Gastrocnemius medialis (tissue), 4 donors: ENCODE data around the gene MLLT11. TPM values are rescaled to one million over a fixed set of nuclear protein-coding genes. Genes with fewer than 3 reads are reported as not detected.

Source experiments
- ATAC-seq, 2 donors: fragments of 150-250 bp; one replicate each; pipeline ENCODE4 v1.9.1; 2016
- DNase-seq, 2 donors: peaks; one replicate each; pipeline ENCODE4 v3.0.0-alpha.2; 2019
- H3K27ac ChIP-seq, 4 donors: fragments of 200-600 bp; sonication (generic); 1 replicate in 1 of 4; 2 replicates in 3 of 4; pipeline ENCODE4 v1.5.1; 2016 to 2018; ENCODE audit warnings: mild to moderate bottlenecking in 2 of 4, moderate library complexity in 1 of 4
- H3K27me3 ChIP-seq, 3 donors: fragments of 200-600 bp; sonication (generic) in 2 of 3; 1 replicate in 1 of 3; 2 replicates in 2 of 3; pipeline versions ENCODE4 v1.5.1 to v1.6.0; 2016 to 2019; ENCODE audit warnings: mild to moderate bottlenecking in 1 of 3, moderate library complexity in 1 of 3
- H3K36me3 ChIP-seq, 2 donors: fragments of 200-600 bp; sonication (generic) in 1 of 2; one replicate each; pipeline ENCODE4 v1.5.1; 2017 to 2018
- H3K4me1 ChIP-seq, 2 donors: fragments of 200-600 bp; sonication (generic) in 1 of 2; one replicate each; pipeline ENCODE4 v1.5.1; 2016 to 2017; ENCODE audit warnings: mild to moderate bottlenecking in 2 of 2
- H3K4me3 ChIP-seq, 4 donors: fragments of 200-600 bp; sonication (generic) in 3 of 4; 1 replicate in 1 of 4; 2 replicates in 3 of 4; pipeline ENCODE4 v1.5.1; 2016 to 2019; ENCODE audit warnings: mild to moderate bottlenecking in 2 of 4
- H3K9me3 ChIP-seq, 3 donors: fragments of 200-600 bp; sonication (generic) in 2 of 3; 1 replicate in 1 of 3; 2 replicates in 2 of 3; pipeline ENCODE4 v1.5.1; 2016 to 2019
- POLR2A ChIP-seq, 2 donors: fragments of 450-650 bp; IDR thresholded peaks; one replicate each; pipeline ENCODE4 v1.6.1; 2017; ENCODE audit warnings: antibody characterized with exemption in 2 of 2, mild to moderate bottlenecking in 2 of 2, moderate library complexity in 2 of 2
- in situ Hi-C, 4 donors: fragments of 200-750 bp; cut with MboI; loops; one replicate each; pipeline versions ENCODE4 v1.15.0 to v1.8.0; 2017; ENCODE audit warnings: low sequenced_read_pairs in 4 of 4
- intact Hi-C: fragments of 100-400 bp; cut with DNase I; formaldehyde crosslinking; loops from one replicate; pipeline ENCODE4 v1.15.1; 2023; ENCODE audit warnings: low total_unique reads
- total RNA-seq, 4 donors: library from RNA; depleted of rRNA; stranded (reverse); fragments of >200 nt; gene quantifications; one replicate each; pipeline versions ENCODE4 v1.1.0 to v1.2.3, GENCODE V29; 2016
- TF ChIP-seq, protein P1 (sequence below), 5 experiments: fragments of 450-650 bp in 3 of 5; fragments of 200-600 bp in 2 of 5; sonication (generic) in 2 of 5; IDR thresholded peaks in 4 of 5; conservative IDR thresholded peaks in 1 of 5; 1 replicate in 4 of 5; 2 replicates in 1 of 5; pipeline ENCODE4 v1.5.1; 2016 to 2019; ENCODE audit warnings: antibody characterized with exemption in 5 of 5, mild to moderate bottlenecking in 3 of 5, moderate library complexity in 3 of 5

The MLLT11 gene
- total RNA-seq, 4 donors from 2014 or later, result 1.5 to 9.2 (median 5.4) TPM

DNA sequence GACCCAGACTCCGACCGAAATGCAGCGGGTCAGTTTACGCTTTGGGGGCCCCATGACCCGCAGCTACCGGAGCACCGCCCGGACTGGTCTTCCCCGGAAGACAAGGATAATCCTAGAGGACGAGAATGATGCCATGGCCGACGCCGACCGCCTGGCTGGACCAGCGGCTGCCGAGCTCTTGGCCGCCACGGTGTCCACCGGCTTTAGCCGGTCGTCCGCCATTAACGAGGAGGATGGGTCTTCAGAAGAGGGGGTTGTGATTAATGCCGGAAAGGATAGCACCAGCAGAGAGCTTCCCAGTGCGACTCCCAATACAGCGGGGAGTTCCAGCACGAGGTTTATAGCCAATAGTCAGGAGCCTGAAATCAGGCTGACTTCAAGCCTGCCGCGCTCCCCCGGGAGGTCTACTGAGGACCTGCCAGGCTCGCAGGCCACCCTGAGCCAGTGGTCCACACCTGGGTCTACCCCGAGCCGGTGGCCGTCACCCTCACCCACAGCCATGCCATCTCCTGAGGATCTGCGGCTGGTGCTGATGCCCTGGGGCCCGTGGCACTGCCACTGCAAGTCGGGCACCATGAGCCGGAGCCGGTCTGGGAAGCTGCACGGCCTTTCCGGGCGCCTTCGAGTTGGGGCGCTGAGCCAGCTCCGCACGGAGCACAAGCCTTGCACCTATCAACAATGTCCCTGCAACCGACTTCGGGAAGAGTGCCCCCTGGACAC lies 12.1 kb upstream of the MLLT11 start:
- in situ Hi-C loops, result no loop called here
- Histone ChIP-seq H3K4me1 (peaks cover 6 to 17% of the 10 kb centered on the region in 2 donors), H3K36me3 (peaks cover 0 to 17% of the 10 kb centered on the region in 2 donors), H3K27me3 (no peaks in the 10 kb centered on the region), H3K4me3 (peak overlapping the region; percentile 68 to 92 (median 78)), H3K27ac (peak overlapping the region; percentile 85 to 95 (median 92)), H3K9me3 (no peaks in the 10 kb centered on the region)
- DNase-seq, result peak; percentile 58 to 74
- peak; percentile 83 to 87 for ATAC-seq
- TF ChIP-seq, protein P1, sequence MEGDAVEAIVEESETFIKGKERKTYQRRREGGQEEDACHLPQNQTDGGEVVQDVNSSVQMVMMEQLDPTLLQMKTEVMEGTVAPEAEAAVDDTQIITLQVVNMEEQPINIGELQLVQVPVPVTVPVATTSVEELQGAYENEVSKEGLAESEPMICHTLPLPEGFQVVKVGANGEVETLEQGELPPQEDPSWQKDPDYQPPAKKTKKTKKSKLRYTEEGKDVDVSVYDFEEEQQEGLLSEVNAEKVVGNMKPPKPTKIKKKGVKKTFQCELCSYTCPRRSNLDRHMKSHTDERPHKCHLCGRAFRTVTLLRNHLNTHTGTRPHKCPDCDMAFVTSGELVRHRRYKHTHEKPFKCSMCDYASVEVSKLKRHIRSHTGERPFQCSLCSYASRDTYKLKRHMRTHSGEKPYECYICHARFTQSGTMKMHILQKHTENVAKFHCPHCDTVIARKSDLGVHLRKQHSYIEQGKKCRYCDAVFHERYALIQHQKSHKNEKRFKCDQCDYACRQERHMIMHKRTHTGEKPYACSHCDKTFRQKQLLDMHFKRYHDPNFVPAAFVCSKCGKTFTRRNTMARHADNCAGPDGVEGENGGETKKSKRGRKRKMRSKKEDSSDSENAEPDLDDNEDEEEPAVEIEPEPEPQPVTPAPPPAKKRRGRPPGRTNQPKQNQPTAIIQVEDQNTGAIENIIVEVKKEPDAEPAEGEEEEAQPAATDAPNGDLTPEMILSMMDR (IDR thresholded peaks at IDR 0.05 in 4 of 5, conservative IDR thresholded peaks at IDR 0.05 in 1 of 5), result peak in 3 of 5 experiments; percentile 56 to 66 (median 59)
- TF ChIP-seq POLR2A (IDR thresholded peaks at IDR 0.05), result no peak
- intact Hi-C loops, result loop anchor here (1.0 kb wide), 1 partner anchor 24 kb away; no protein-coding TSS in a partner anchor

DNA sequence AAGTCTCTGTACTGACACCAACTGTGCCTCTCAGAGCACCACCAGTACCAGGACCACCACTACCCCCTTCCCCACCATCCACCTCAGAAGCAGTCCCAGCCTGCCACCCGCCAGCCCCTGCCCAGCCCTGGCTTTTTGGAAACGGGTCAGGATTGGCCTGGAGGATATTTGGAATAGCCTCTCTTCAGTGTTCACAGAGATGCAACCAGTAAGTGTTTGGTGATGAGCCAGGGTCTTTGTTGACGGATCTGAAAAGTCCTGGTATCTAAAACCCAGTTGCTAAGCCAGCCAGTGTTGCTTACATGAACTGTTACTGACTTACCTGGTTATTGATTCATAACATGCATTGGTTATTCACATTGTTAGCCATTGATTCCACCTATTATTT lies 11.6 kb upstream of the MLLT11 start:
- ATAC-seq, result peak in 1 of 2 donors; percentile 2
- in situ Hi-C loops, result no loop called here
- H3K27me3 ChIP-seq, result no peaks in the 10 kb centered on the region
- TF ChIP-seq, protein P1 (IDR thresholded peaks at IDR 0.05 in 4 of 5, conservative IDR thresholded peaks at IDR 0.05 in 1 of 5), result peak in 2 of 5 experiments; percentile 52 to 59
- no peak for TF ChIP-seq POLR2A (IDR thresholded peaks at IDR 0.05)
- peaks cover 0 to 22% of the 10 kb centered on the region in 2 donors for H3K36me3 ChIP-seq
- DNase-seq, result no peak
- H3K27ac ChIP-seq, result peak overlapping the region; percentile 85 to 95 (median 92)
- H3K9me3 ChIP-seq, result no peaks in the 10 kb centered on the region
- H3K4me3 ChIP-seq, result peak overlapping the region; percentile 68 to 92 (median 78)
- H3K4me1 ChIP-seq, result peaks cover 6 to 17% of the 10 kb centered on the region in 2 donors
- intact Hi-C loops, result loop anchor here (1.0 kb wide), 1 partner anchor 24 kb away; no protein-coding TSS in a partner anchor

DNA sequence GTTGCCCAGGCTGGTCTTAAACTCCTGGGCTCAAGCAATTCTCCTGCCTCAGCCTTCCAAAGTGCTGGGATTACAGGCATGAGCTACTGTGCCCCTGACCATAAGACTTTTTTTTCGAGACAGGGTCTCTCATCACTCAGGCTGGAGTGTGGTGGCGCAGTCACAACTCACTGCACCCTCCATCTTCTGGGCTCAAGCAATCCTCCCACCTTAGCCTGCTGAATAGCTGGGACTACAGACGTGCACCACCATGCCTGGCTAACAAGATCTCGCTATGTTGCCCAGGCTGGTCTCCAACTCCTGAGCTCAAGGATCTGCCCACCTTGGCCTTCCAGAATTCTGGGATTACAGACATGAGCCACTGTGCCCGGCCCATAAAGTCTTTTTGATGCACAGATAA lies 10.7 kb upstream of the MLLT11 start:
- intact Hi-C loops (no loop called here), in situ Hi-C loops (no loop called here)
- Histone ChIP-seq H3K4me3 (no peak overlapping the region), H3K4me1 (peaks cover 6 to 17% of the 10 kb centered on the region in 2 donors), H3K36me3 (peaks cover 0 to 31% of the 10 kb centered on the region in 2 donors), H3K27ac (peak overlapping the region in 3 of 4 donors; percentile 10 to 94 (median 91)), H3K9me3 (no peaks in the 10 kb centered on the region), H3K27me3 (no peaks in the 10 kb centered on the region)
- no peak for TF ChIP-seq POLR2A (IDR thresholded peaks at IDR 0.05)
- TF ChIP-seq, protein P1 (IDR thresholded peaks at IDR 0.05 in 4 of 5, conservative IDR thresholded peaks at IDR 0.05 in 1 of 5), result no peak
- ATAC-seq (no peak), DNase-seq (no peak)

DNA sequence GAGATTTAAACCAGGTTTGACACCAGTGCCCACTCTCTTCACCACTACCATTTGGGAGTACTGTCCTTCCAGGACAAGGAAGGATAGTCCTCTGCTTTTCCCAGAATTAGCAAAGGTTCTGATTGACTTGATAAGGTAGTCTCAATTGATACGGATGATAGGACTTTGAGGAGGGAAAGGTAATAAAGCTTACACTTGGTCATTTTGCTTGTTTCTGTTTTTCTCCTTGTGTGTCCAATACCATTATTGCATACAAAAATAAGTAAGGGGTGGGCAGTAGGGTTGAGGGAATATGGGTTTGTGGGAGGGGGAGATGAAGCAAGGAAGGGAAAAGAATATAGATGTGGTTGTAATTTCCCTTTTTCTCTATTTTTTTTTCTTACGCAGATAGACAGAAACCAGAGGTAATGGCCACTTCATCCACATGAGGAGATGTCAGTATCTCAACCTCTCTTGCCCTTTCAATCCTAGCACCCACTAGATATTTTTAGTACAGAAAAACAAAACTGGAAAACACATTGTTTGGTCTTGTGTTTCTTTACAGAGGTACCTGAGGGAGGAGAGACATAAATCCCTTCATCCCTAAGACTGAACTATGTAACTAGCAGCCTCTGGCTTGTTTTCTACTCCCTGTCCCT lies 10.0 kb upstream of the MLLT11 start:
- intact Hi-C loops, result no loop called here

More for the DNA sequence above, 10.0 kb upstream of the MLLT11 start:
- no peak for DNase-seq
- Histone ChIP-seq H3K27me3 (no peaks in the 10 kb centered on the region), H3K36me3 (peaks cover 4 to 38% of the 10 kb centered on the region in 2 donors), H3K4me3 (no peak overlapping the region), H3K27ac (peak overlapping the region in 2 of 4 donors; percentile 10 to 29), H3K4me1 (peaks cover 6 to 17% of the 10 kb centered on the region in 2 donors), H3K9me3 (no peaks in the 10 kb centered on the region)
- in situ Hi-C loops, result no loop called here
- TF ChIP-seq, protein P1 (IDR thresholded peaks at IDR 0.05 in 4 of 5, conservative IDR thresholded peaks at IDR 0.05 in 1 of 5), result no peak
- TF ChIP-seq POLR2A (IDR thresholded peaks at IDR 0.05), result no peak
- no peak for ATAC-seq
